Large intestine (tissue), 3 donors: Measurements from ENCODE around the gene PLCXD1. TPM values are rescaled to one million over a fixed set of nuclear protein-coding genes. Genes with fewer than 3 reads are reported as not detected.
"Not testable (repeated sequence)": the region's sequence is repeated elsewhere in the genome, so short reads cannot be mapped to it uniquely, and the experiment has no call there.

Experiments
- DNase-seq, 2 donors: peaks; one replicate each; pipeline versions ENCODE4 v3.0.0 to v3.0.0-alpha.2; 2013
- H3K27ac ChIP-seq: one replicate; pipeline ENCODE4 v1.5.1; 2013; ENCODE audit warnings: low read length
- H3K27me3 ChIP-seq: 2 replicates; pipeline ENCODE4 v1.6.1; 2013; ENCODE audit warnings: low read length; ENCODE audit not compliant: control insufficient read depth, insufficient read depth
- H3K36me3 ChIP-seq: 2 replicates; pipeline ENCODE4 v1.6.1; 2013; ENCODE audit warnings: low read length; ENCODE audit not compliant: control insufficient read depth, insufficient read depth
- H3K4me1 ChIP-seq: one replicate; pipeline ENCODE4 v1.6.1; 2013; ENCODE audit warnings: low read length; ENCODE audit not compliant: control insufficient read depth, insufficient read depth
- H3K4me3 ChIP-seq: one replicate; pipeline ENCODE4 v1.5.1; 2013; ENCODE audit warnings: low read length
- H3K9me3 ChIP-seq: one replicate; pipeline ENCODE4 v1.6.1; 2013; ENCODE audit warnings: mild to moderate bottlenecking, low read depth, low read length, moderate library complexity; ENCODE audit not compliant: control insufficient read depth
- WGBS: methylation state at CpG from one replicate; pipeline ENCODE4 v1.1.5; 2013; ENCODE audit warnings: low lambda C conversion rate; ENCODE audit not compliant: insufficient coverage; 5-methylcytosine and 5-hydroxymethylcytosine counted together
- polyA plus RNA-seq: library from polyadenylated mRNA; unstranded; fragments of 120-200 nt; gene quantifications from one replicate; pipeline ENCODE4 v1.2.1, GENCODE V29; 2013

PLCXD1 gene
- polyA plus RNA-seq, 1 donor: 36.4 TPM

- Histone ChIP-seq H3K36me3 (no peaks in the 10 kb centered on the region), H3K27me3 (no peaks in the 10 kb centered on the region), H3K27ac (no peak overlapping the region), H3K4me1 (peaks cover 15% of the 10 kb centered on the region), H3K9me3 (no peaks in the 10 kb centered on the region), H3K4me3 (no peak overlapping the region)
- DNase-seq: peak in 1 of 2 donors; percentile 60
- WGBS: no CpG with 5 or more reads among the region's 13 CpGs
Observed at GRCh38 chrX:262381-262909, 18.7 kb upstream of the PLCXD1 start.

- WGBS: no CpG with 5 or more reads among the region's 16 CpGs
- H3K9me3 ChIP-seq, H3K27me3 ChIP-seq, H3K4me3 ChIP-seq, H3K36me3 ChIP-seq, H3K27ac ChIP-seq, DNase-seq: not testable (repeated sequence)
- peaks cover 15% of the 10 kb centered on the region for H3K4me1 ChIP-seq
Observed at GRCh38 chrX:264006-264405, 17.2 kb upstream of the PLCXD1 start.

- Histone ChIP-seq H3K27me3 (no peaks in the 10 kb centered on the region), H3K27ac (no peak overlapping the region), H3K4me1 (peaks cover 15% of the 10 kb centered on the region), H3K36me3 (no peaks in the 10 kb centered on the region), H3K9me3 (peaks cover 3% of the 10 kb centered on the region), H3K4me3 (no peak overlapping the region)
- WGBS: 95% methylated on average over 7 of the region's 16 CpGs
- DNase-seq: no peak
Observed at GRCh38 chrX:264634-265455, 16.3 kb upstream of the PLCXD1 start.

DNA sequence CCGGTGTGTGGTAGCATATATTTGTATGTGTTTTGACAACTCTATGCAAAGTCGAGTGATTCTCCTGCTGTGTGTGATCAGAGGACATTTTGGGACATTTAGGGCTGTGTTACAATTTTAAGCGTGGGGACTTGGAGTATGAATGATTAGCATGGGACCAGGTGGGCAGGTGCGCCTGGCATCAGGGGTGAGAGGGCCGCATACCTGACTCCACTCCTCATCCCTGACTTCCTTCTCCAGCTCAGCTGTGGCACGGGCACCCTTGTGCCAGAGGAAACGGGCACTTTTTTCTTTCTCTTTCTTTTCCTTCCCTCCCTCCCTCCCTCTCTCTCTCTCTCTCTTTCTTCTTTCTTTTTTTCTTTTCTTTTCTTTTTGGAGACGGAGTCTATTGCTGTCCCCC is 15.7 kb upstream of the PLCXD1 start:
- Histone ChIP-seq H3K27ac (no peak overlapping the region), H3K4me1 (peaks cover 15% of the 10 kb centered on the region), H3K36me3 (no peaks in the 10 kb centered on the region), H3K27me3 (no peaks in the 10 kb centered on the region), H3K4me3 (no peak overlapping the region), H3K9me3 (peaks cover 3% of the 10 kb centered on the region)
- WGBS: 90% methylated on average over 2 of the region's 8 CpGs
- DNase-seq: no peak

- Histone ChIP-seq H3K36me3 (no peaks in the 10 kb centered on the region), H3K27ac (no peak overlapping the region), H3K9me3 (peaks cover 3% of the 10 kb centered on the region), H3K27me3 (no peaks in the 10 kb centered on the region), H3K4me1 (no peaks in the 10 kb centered on the region), H3K4me3 (no peak overlapping the region)
- peak in 1 of 2 donors; percentile 6 for DNase-seq
- no CpG with 5 or more reads among the region's 33 CpGs for WGBS
Observed at GRCh38 chrX:267771-268261, 13.4 kb upstream of the PLCXD1 start.

- peaks cover 14% of the 10 kb centered on the region for H3K9me3 ChIP-seq
Observed at GRCh38 chrX:270848-271367, 10.3 kb upstream of the PLCXD1 start.

DNA sequence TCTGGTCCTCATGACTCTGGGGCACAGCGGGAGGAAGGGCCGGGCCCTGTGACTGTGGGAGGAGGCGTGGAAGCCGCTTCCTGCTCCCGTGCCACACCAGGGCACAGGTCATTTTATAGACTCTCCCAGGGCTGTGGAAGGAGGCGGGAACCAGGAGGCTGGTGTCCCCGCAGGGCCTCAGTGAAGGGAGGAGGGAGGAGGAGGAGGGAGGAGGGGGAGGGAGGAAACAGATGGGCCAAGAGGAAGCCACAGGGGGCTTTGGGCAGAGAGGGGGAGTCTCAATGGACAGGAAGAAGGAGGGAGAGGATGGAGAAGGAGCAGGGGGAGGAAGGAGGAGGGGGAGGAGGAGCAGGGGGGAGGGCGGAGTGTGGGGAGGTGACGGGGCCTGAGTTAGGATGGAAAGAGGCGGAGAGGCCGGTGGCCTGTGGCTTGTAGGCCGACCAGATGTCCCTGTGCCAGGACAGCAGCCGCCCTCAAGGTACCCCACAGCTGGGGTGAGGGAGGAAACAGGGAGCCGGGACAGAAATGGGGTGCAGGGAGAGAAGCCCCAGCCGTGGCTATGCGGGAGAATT is 6.2 kb upstream of the PLCXD1 start:
- Histone ChIP-seq H3K27ac (no peak overlapping the region), H3K9me3 (peaks cover 10% of the 10 kb centered on the region), H3K36me3 (no peaks in the 10 kb centered on the region), H3K4me1 (peaks cover 15% of the 10 kb centered on the region), H3K4me3 (no peak overlapping the region), H3K27me3 (peaks cover 13% of the 10 kb centered on the region)
- peak in 1 of 2 donors; percentile 71 for DNase-seq
- WGBS: no CpG with 5 or more reads among the region's 16 CpGs

More at GRCh38 chrX:270848-271367, 10.3 kb upstream of the PLCXD1 start:
- Histone ChIP-seq H3K27me3 (peaks cover 2% of the 10 kb centered on the region), H3K27ac (no peak overlapping the region), H3K4me1 (peaks cover 5% of the 10 kb centered on the region), H3K4me3 (no peak overlapping the region), H3K36me3 (no peaks in the 10 kb centered on the region)
- DNase-seq: no peak
- WGBS: no CpG with 5 or more reads among the region's 21 CpGs

- Histone ChIP-seq H3K36me3 (no peaks in the 10 kb centered on the region), H3K4me1 (peaks cover 15% of the 10 kb centered on the region), H3K27me3 (peaks cover 13% of the 10 kb centered on the region), H3K27ac (no peak overlapping the region), H3K9me3 (peaks cover 10% of the 10 kb centered on the region), H3K4me3 (no peak overlapping the region)
- DNase-seq: no peak
- WGBS: no CpG with 5 or more reads among the region's 32 CpGs
Observed at GRCh38 chrX:275476-275966, 5.7 kb upstream of the PLCXD1 start.

DNA sequence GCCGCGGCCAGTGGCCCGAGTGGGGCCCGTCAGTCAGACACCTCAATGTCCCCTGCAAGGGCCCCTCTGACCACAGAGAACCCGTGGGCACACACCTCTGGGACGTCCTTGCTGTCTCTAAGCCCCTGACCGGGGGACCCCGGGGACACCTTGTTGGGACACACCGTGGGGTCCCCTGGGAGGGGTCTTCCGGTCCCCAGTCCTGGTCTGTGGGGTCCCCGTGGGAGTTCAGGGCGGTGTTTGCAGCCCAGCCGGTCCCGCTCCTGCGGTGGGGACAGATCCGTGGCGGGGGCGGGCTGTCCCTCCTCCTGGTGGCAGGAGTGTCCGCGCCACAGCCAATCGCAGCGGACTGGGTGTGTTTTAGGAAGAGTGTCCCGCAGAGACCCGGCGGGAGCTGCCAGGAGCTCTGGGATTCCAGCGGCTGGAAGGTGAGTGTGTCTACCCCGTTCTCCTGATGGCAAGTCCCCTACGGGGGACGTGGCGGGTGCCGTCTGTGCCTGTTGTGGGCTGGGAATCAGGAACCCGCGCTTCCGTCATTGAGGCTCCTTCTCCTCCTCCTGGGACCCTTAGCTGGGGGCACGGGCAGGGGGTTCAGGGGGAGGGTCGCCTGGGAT is 5.1 kb upstream of the PLCXD1 start:
- H3K27ac ChIP-seq: no peak overlapping the region
- WGBS: no CpG with 5 or more reads among the region's 36 CpGs
- H3K9me3 ChIP-seq: peaks cover 10% of the 10 kb centered on the region
- no peaks in the 10 kb centered on the region for H3K36me3 ChIP-seq
- H3K4me3 ChIP-seq: peak overlapping the region; percentile 43
- peaks cover 13% of the 10 kb centered on the region for H3K27me3 ChIP-seq
- peaks cover 15% of the 10 kb centered on the region for H3K4me1 ChIP-seq
- peak in 1 of 2 donors; percentile 53 for DNase-seq
